K562 (cell line): ENCODE measurements around the gene IPO9. TPM values are rescaled to one million over a fixed set of nuclear protein-coding genes. Genes with fewer than 3 reads are reported as not detected.

Experiments used
- CHD7 ChIP-seq: fragments of 200-600 bp; sonication (generic); IDR thresholded peaks from one replicate; pipeline ENCODE4 v1.6.1; 2012; ENCODE audit warnings: mild to moderate bottlenecking, low read depth, low read length, inconsistent platforms
- E2F5 ChIP-seq: sonication (generic); formaldehyde crosslinking; IDR thresholded peaks from 2 replicates; pipeline ENCODE4 v1.8.0; 2022; ENCODE audit warnings: mild to moderate bottlenecking, missing genetic modification reagents
- ESRRB ChIP-seq: fragments of 250-450 bp; sonication (Bioruptor Pico); IDR thresholded peaks from 2 replicates; pipeline ENCODE4 v1.5.0; 2020; ENCODE audit warnings: mild to moderate bottlenecking, moderate library complexity, borderline replicate concordance
- MYC ChIP-seq, 2 experiments: fragments of 250-450 bp in 1 of 2; sonication (Bioruptor Pico) in 1 of 2; IDR thresholded peaks; 2 replicates each; pipeline versions ENCODE4 v1.5.1 to v1.6.1; 2012 to 2021; ENCODE audit warnings: low read depth in 2 of 2, borderline replicate concordance in 1 of 2, improper control_type of control experiment in 1 of 2, low read length in 1 of 2, mild to moderate bottlenecking in 1 of 2, moderate library complexity in 1 of 2
- SAFB2 ChIP-seq: fragments of 200-400 bp; formaldehyde crosslinking; IDR thresholded peaks from 2 replicates; pipeline ENCODE4 v1.6.1; 2018; ENCODE audit warnings: borderline replicate concordance, low read length, low read depth, moderate library complexity; ENCODE audit not compliant: severe bottlenecking
- SMAD2 ChIP-seq: fragments of 150-350 bp; IDR thresholded peaks from 2 replicates; pipeline ENCODE4 v1.6.1; 2014; ENCODE audit warnings: low read depth, mild to moderate bottlenecking, low read length
- ZNF174 ChIP-seq: fragments of 250-450 bp; sonication (Bioruptor Pico); IDR thresholded peaks from 2 replicates; pipeline ENCODE4 v1.4.0; 2020; ENCODE audit warnings: mild to moderate bottlenecking
- ZNF232 ChIP-seq: sonication (generic); formaldehyde crosslinking; IDR thresholded peaks from 2 replicates; pipeline ENCODE4 v1.8.0; 2022; ENCODE audit warnings: mild to moderate bottlenecking, missing genetic modification reagents
- ZNF398 ChIP-seq: fragments of 250-450 bp; sonication (Bioruptor Pico); IDR thresholded peaks from 2 replicates; pipeline ENCODE4 v1.8.0; 2021; ENCODE audit warnings: moderate library complexity, mild to moderate bottlenecking, inconsistent platforms
- ZNF639 ChIP-seq, 2 experiments: fragments of 200-800 bp in 1 of 2; sonication (Bioruptor generic) in 1 of 2; sonication (generic) in 1 of 2; formaldehyde crosslinking in 1 of 2; IDR thresholded peaks in 1 of 2; conservative IDR thresholded peaks in 1 of 2; 2 replicates each; pipeline versions ENCODE4 v1.5.0 to v1.6.1; 2016 to 2020; ENCODE audit warnings: missing compliant biosample characterization in 1 of 2, missing genetic modification characterization in 1 of 2, missing genetic modification reagents in 1 of 2
- ZNF76 ChIP-seq: fragments of 250-450 bp; sonication (Bioruptor Pico); IDR thresholded peaks from 2 replicates; pipeline ENCODE4 v1.4.0; 2020; ENCODE audit warnings: mild to moderate bottlenecking, moderate library complexity, borderline replicate concordance
- polyA plus RNA-seq, 8 experiments: library from polyadenylated mRNA; depleted of rRNA in 4 of 8; stranded (reverse) in 5 of 8; unstranded in 3 of 8; fragments of >200 nt; fragmentation: Nextera tagmentation in 2 of 8; fragmentation: Illumina TruSeq in 1 of 8; extraction: Ambion mirVana in 2 of 8; extraction: Trizol in 1 of 8; gene quantifications; 2 replicates each; pipeline versions ENCODE4 v1.2.1 to v1.2.3, GENCODE V29; 2011 to 2014; ENCODE audit warnings: inconsistent platforms in 1 of 8, missing spikeins in 1 of 8
- total RNA-seq, 7 experiments: library from RNA; depleted of rRNA in 6 of 7; stranded (reverse); fragments of >200 nt in 6 of 7; fragmentation: Illumina TruSeq in 2 of 7; extraction: Trizol in 2 of 7; gene quantifications; 2 replicates each; pipeline versions ENCODE4 v1.2.1 to v1.2.3, GENCODE V29; 2011 to 2021; ENCODE audit warnings: low replicate concordance in 1 of 7

Gene IPO9
- total and polyA plus RNA-seq, 9 of the 15 experiments (the other 6 are each of a cell fraction or from before 2014, with no cell fraction given), result 27.9 to 78.6 (median 43.9) TPM

GRCh38 chr1:201781437-201781836 is 47.5 kb upstream of the IPO9 start (continued):
- TF ChIP-seq ZNF639 (CRISPR knock-in tag; conservative IDR thresholded peaks at IDR 0.05 in 1 of 2, IDR thresholded peaks at IDR 0.05 in 1 of 2), result no peak
- TF ChIP-seq ZNF398 (CRISPR knock-in tag), result no peak
- TF ChIP-seq ZNF232, result no peak
- no peak for TF ChIP-seq ZNF76 (CRISPR knock-in tag)
- no peak for TF ChIP-seq ZNF174 (CRISPR knock-in tag)
- TF ChIP-seq CHD7, result no peak
- TF ChIP-seq SAFB2, result no peak
- TF ChIP-seq E2F5, result no peak
- TF ChIP-seq MYC (IDR thresholded peaks at IDR 0.05; ENCODE audit: low read depth, low read length), result no peak
- TF ChIP-seq MYC (CRISPR knock-in tag; IDR thresholded peaks at IDR 0.05; ENCODE audit: borderline replicate concordance, low read depth), result no peak
- TF ChIP-seq ESRRB, result no peak
- no peak for TF ChIP-seq SMAD2
